Psoas muscle (tissue), 8 donors: ENCODE results near the gene FGF2. TPM values are rescaled to one million over a fixed set of nuclear protein-coding genes. Genes with fewer than 3 reads are reported as not detected.

Source experiments
- ATAC-seq, 4 donors: fragments of 200-7000 bp; cut with Tn5 transposase; one replicate each; pipeline ENCODE4 v1.9.1; 2020; ENCODE audit warnings: moderate library complexity in 3 of 4, mild to moderate bottlenecking in 2 of 4
- DNase-seq, 2 donors: peaks; one replicate each; pipeline ENCODE4 v3.0.0-alpha.2; 2020
- H3K27ac ChIP-seq: fragments of 200-600 bp; one replicate; pipeline ENCODE4 v1.8.0; 2022
- H3K27me3 ChIP-seq, 3 donors: fragments of 200-600 bp in 1 of 3; one replicate each; pipeline versions ENCODE4 v1.6.1 to v1.8.0; 2013 to 2022; ENCODE audit warnings: low read length in 2 of 3, mild to moderate bottlenecking in 2 of 3, moderate library complexity in 1 of 3; ENCODE audit not compliant: insufficient read depth in 3 of 3
- H3K36me3 ChIP-seq, 2 donors: fragments of 200-600 bp in 1 of 2; one replicate each; pipeline versions ENCODE4 v1.6.1 to v1.8.0; 2013 to 2022; ENCODE audit warnings: low read depth in 1 of 2, mild to moderate bottlenecking in 1 of 2, moderate library complexity in 1 of 2; ENCODE audit not compliant: insufficient read depth in 1 of 2
- H3K4me1 ChIP-seq: fragments of 200-600 bp; one replicate; pipeline ENCODE4 v1.8.0; 2022
- H3K4me3 ChIP-seq: fragments of 200-600 bp; one replicate; pipeline ENCODE4 v1.8.0; 2022; ENCODE audit warnings: mild to moderate bottlenecking
- H3K9me3 ChIP-seq: fragments of 200-600 bp; one replicate; pipeline ENCODE4 v1.8.0; 2022
- WGBS, 3 donors: extraction: QIAGEN DNeasy Blood & Tissue Kit; methylation state at CpG; one replicate each; pipeline versions ENCODE4 v1.1.6 to v1.1.7; 2013; 5-methylcytosine and 5-hydroxymethylcytosine counted together
- intact Hi-C, 2 donors: fragments of 100-400 bp; cut with DNase I; formaldehyde crosslinking; loops; one replicate each; pipeline versions ENCODE4 v1.11.0 to v1.14.2; 2022
- polyA plus RNA-seq, 3 donors: library from polyadenylated mRNA; stranded (reverse); fragments of 200-250 nt; gene quantifications; one replicate each; pipeline ENCODE4 v1.2.3, GENCODE V29; 2013
- total RNA-seq, 4 donors: library from RNA; stranded (reverse); fragmentation: NEBNext Ultra II Directional in 2 of 4; extraction: Animal tissue kit (Norgen Biotek cat#: 25700) in 2 of 4; gene quantifications; one replicate each; pipeline versions ENCODE4 v1.2.1 to v1.2.4, GENCODE V29; 2021 to 2023
- TF ChIP-seq, protein P1 (sequence below): fragments of 200-600 bp; IDR thresholded peaks from one replicate; pipeline ENCODE4 v1.8.0; 2022; ENCODE audit warnings: antibody characterized with exemption
- donor health status: healthy with polysubstance abuse.
- donor health status: DM: no; HTN: no; CAD: no; lungs with moderate emphysema.
- donor health status: Bipolar disorder and iron deficiency.
- donor health status: healthy.
- donor health status: DM: yes; HTN: yes; CAD: no.
- donor health status: DM: no; HTN: no; CAD: no.
- donor health status: DM: no; HTN: no; CAD: no.
- donor health status: DM: yes; HTN: yes; CAD: no.

The FGF2 gene
- total and polyA plus RNA-seq, 7 donors, result 0.86 to 3.7 (median 2.0) TPM

DNA sequence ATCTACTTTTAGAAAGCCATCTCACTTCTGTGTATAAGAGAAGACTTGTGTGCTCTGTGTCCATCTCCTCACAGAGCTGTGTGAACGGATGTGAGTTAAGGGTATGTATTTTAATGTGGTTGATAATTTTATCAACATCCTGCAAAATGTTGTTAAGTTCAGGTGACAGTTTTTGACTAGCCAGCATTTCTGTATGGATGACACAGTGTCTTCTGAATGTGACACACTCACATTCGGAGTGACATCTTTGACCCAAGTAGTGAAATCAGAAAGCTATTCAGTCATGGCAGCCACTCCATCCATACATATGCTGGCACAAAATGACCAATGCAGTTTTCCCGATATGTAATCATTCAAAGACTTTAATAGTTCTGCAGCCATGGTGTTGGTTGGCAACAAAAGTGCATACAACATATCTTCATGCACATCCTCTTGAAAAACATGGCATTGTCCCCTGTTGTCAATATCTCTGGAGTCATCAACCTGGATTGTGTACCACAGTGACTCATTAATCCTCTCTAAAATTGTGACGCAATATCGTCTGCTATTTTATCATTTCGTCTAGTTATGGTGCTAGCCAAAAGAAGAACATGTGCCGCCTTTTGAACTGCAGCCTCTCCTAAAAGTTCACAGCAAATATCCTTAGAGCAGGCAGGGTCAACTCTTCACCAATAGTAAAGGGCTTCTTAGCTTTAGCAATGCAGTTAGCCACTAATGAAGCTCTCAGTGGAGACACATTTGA, 6.8 kb upstream of the FGF2 start:
- ATAC-seq (no peak), DNase-seq (no peak)
- H3K4me3 ChIP-seq, result no peak overlapping the region
- H3K4me1 ChIP-seq, result no peaks in the 10 kb centered on the region
- no peaks in the 10 kb centered on the region for H3K27me3 ChIP-seq
- TF ChIP-seq, protein P1, sequence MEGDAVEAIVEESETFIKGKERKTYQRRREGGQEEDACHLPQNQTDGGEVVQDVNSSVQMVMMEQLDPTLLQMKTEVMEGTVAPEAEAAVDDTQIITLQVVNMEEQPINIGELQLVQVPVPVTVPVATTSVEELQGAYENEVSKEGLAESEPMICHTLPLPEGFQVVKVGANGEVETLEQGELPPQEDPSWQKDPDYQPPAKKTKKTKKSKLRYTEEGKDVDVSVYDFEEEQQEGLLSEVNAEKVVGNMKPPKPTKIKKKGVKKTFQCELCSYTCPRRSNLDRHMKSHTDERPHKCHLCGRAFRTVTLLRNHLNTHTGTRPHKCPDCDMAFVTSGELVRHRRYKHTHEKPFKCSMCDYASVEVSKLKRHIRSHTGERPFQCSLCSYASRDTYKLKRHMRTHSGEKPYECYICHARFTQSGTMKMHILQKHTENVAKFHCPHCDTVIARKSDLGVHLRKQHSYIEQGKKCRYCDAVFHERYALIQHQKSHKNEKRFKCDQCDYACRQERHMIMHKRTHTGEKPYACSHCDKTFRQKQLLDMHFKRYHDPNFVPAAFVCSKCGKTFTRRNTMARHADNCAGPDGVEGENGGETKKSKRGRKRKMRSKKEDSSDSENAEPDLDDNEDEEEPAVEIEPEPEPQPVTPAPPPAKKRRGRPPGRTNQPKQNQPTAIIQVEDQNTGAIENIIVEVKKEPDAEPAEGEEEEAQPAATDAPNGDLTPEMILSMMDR, result no peak
- intact Hi-C loops, result no loop called here
- 71 to 83% (median 73%) methylated on average over 7 of the region's 7 CpGs for WGBS, 3 donors
- no peaks in the 10 kb centered on the region for H3K9me3 ChIP-seq
- H3K27ac ChIP-seq, result no peak overlapping the region
- H3K36me3 ChIP-seq, result no peaks in the 10 kb centered on the region

DNA sequence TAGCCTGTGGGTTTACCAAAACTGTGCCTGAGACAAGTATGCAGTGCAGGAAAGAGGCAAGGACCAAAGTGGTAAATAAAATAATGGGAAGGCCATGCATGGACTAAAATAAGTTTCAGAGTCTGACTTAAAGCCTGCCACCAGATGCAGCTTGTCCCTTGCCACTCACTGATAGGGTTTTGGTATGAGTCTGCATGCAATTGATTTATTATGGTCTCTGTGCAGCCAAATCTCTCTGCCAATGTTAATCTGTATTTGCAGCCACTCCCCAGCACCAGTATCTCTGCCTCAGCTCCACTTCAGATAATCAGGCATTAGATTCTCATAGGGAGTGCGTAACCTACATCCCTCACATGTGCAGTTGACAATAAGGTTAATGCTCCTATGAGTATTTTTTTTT, 5.5 kb upstream of the FGF2 start:
- no peak for ATAC-seq
- intact Hi-C loops, result no loop called here
- WGBS, 3 donors, result 91 to 100% (median 98%) methylated on average over 1 of the region's 1 CpG

DNA sequence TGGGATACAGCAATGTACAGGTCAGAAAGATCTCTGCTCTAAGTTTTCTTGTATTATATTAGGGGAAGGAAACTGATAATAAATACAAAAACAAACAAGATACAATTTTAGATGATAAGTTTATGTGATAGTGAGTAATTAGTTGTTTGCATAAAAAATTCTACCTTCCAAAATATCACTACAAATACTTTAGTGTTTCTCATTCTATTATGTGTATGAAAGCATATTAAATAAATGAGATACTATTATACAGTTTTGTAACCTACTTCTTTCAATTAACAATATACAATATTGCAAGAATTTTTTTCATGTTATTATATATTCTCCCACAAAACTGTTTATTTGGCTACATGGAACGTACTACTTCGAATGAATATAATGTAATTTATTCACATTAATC, 4.2 kb upstream of the FGF2 start:
- ATAC-seq (no peak), DNase-seq (no peak)
- Histone ChIP-seq H3K27me3 (peaks cover 0 to 16% (median 5%) of the 10 kb centered on the region in 3 donors), H3K4me1 (no peaks in the 10 kb centered on the region), H3K9me3 (no peaks in the 10 kb centered on the region), H3K27ac (no peak overlapping the region), H3K4me3 (no peak overlapping the region), H3K36me3 (no peaks in the 10 kb centered on the region)
- 89 to 100% (median 97%) methylated on average over 2 of the region's 2 CpGs for WGBS, 3 donors
- TF ChIP-seq, protein P1, result no peak
- intact Hi-C loops, result no loop called here

More for the DNA sequence above, 5.5 kb upstream of the FGF2 start:
- Histone ChIP-seq H3K27me3 (peaks cover 0 to 6% (median 0%) of the 10 kb centered on the region in 3 donors), H3K4me3 (no peak overlapping the region), H3K4me1 (no peaks in the 10 kb centered on the region), H3K9me3 (no peaks in the 10 kb centered on the region), H3K27ac (no peak overlapping the region), H3K36me3 (no peaks in the 10 kb centered on the region)
- no peak for DNase-seq
- TF ChIP-seq, protein P1, result no peak

DNA sequence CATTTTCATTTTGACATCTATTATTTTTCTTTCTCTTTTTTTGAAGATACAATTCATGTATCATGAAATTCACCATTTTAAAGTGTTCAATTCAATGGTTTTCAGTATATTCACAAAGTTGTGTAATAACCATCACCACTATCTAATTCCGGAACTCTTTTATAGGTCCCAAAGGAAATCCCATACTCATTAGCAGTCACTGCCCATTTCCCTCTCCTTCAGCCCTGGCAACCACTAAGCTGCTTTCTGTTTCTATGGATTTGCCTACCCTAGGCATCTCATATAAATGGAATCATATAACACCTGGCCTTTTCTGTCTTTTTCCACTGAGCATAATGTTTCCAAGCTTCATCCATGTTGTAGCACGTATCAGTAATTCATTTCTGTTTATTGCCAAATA, 3.2 kb upstream of the FGF2 start:
- intact Hi-C loops, result no loop called here
- Histone ChIP-seq H3K4me3 (no peak overlapping the region), H3K36me3 (no peaks in the 10 kb centered on the region), H3K9me3 (no peaks in the 10 kb centered on the region), H3K4me1 (no peaks in the 10 kb centered on the region), H3K27ac (no peak overlapping the region), H3K27me3 (peaks cover 0 to 26% (median 9%) of the 10 kb centered on the region in 3 donors)
- ATAC-seq, result no peak
- 54 to 62% (median 57%) methylated on average over 2 of the region's 2 CpGs for WGBS, 3 donors
- no peak for DNase-seq
- TF ChIP-seq, protein P1, result no peak

DNA sequence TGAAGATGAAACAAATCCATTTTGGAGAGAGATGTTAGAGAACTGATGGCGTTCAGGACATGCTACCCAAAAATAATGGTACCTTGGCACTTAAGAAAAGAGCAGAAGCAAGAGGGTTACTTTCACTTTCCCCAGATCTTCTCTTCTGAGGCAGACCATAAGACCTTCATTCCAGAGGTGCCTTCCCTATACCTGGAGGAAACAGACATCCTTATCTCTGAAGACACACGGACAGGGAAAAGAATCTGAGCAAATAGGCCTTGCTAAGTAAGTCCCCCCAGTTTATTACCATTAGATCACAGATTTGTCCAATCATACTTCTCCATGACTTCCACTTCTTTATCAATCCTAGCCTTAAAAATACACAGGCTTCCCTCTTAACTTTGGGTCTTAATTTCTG, 2.0 kb upstream of the FGF2 start:
- WGBS, 3 donors, result 79 to 94% (median 91%) methylated on average over 2 of the region's 2 CpGs
- no peaks in the 10 kb centered on the region for H3K4me1 ChIP-seq
- H3K27ac ChIP-seq, result no peak overlapping the region
- TF ChIP-seq, protein P1, result no peak
- no peak for DNase-seq
- intact Hi-C loops, result no loop called here
- peaks cover 0 to 35% (median 11%) of the 10 kb centered on the region in 3 donors for H3K27me3 ChIP-seq
- H3K9me3 ChIP-seq, result no peaks in the 10 kb centered on the region
- H3K36me3 ChIP-seq, result no peaks in the 10 kb centered on the region
- ATAC-seq, result no peak
- H3K4me3 ChIP-seq, result no peak overlapping the region
